Astrocyte (in vitro differentiated cells and primary cell): ENCODE results near the gene TRPC6. TPM values are rescaled to one million over a fixed set of nuclear protein-coding genes. Genes with fewer than 3 reads are reported as not detected.

ENCODE experiments used
- DNase-seq: peaks from one replicate; pipeline ENCODE4 v3.0.0-alpha.2; 2010; ENCODE audit warnings: low read depth
- FAIRE-seq: peaks from 2 replicates; lab custom pipeline; 2011; peaks lifted over from hg19 to GRCh38; lab: Jason Lieb, UNC
- H2AFZ ChIP-seq: 2 replicates; pipeline ENCODE4 v1.6.0; 2012; ENCODE audit warnings: low read depth, low read length, inconsistent platforms
- H3K27ac ChIP-seq: 2 replicates; pipeline ENCODE4 v1.5.1; 2011; ENCODE audit warnings: low read depth, low read length, inconsistent platforms
- H3K27me3 ChIP-seq: 2 replicates; pipeline ENCODE4 v1.6.0; 2011; ENCODE audit warnings: low read length, inconsistent platforms; ENCODE audit not compliant: insufficient read depth
- H3K36me3 ChIP-seq: 2 replicates; pipeline ENCODE4 v1.5.1; 2011; ENCODE audit warnings: low read length, inconsistent platforms; ENCODE audit not compliant: insufficient read depth
- H3K4me1 ChIP-seq: 2 replicates; pipeline ENCODE4 v1.5.1; 2011; ENCODE audit warnings: low read length, inconsistent platforms; ENCODE audit not compliant: insufficient read depth
- H3K4me2 ChIP-seq: 2 replicates; pipeline ENCODE4 v1.6.0; 2012; ENCODE audit warnings: low read length, inconsistent platforms
- H3K4me3 ChIP-seq: 2 replicates; pipeline ENCODE4 v1.5.1; 2011; ENCODE audit warnings: low read depth, mild to moderate bottlenecking, low read length, inconsistent platforms; ENCODE audit not compliant: insufficient read depth
- H3K79me2 ChIP-seq: 2 replicates; pipeline ENCODE4 v1.6.0; 2012; ENCODE audit warnings: mild to moderate bottlenecking, low read length, inconsistent platforms; ENCODE audit not compliant: insufficient read depth
- H3K9ac ChIP-seq: 2 replicates; pipeline ENCODE4 v1.6.0; 2012; ENCODE audit warnings: mild to moderate bottlenecking, low read length, inconsistent platforms
- H3K9me3 ChIP-seq: 2 replicates; pipeline ENCODE4 v1.5.1; 2012; ENCODE audit warnings: low read depth, mild to moderate bottlenecking, low read length, inconsistent platforms; ENCODE audit not compliant: insufficient read depth
- H4K20me1 ChIP-seq: 2 replicates; pipeline ENCODE4 v1.6.0; 2012; ENCODE audit warnings: low read length, inconsistent platforms; ENCODE audit not compliant: insufficient read depth
- H3K27ac Mint-ChIP-seq: one replicate; pipeline ENCODE4 v1.8.0; 2021; ENCODE audit warnings: mild to moderate bottlenecking, mixed read lengths; ENCODE audit not compliant: unreplicated experiment
- H3K27me3 Mint-ChIP-seq: one replicate; pipeline ENCODE4 v1.8.0; 2021; ENCODE audit warnings: low read depth, mixed read lengths; ENCODE audit not compliant: unreplicated experiment
- H3K36me3 Mint-ChIP-seq: one replicate; pipeline ENCODE4 v1.8.0; 2021; ENCODE audit warnings: low read depth, mixed read lengths; ENCODE audit not compliant: unreplicated experiment
- H3K4me1 Mint-ChIP-seq: one replicate; pipeline ENCODE4 v1.8.0; 2021; ENCODE audit warnings: low read depth, mixed read lengths; ENCODE audit not compliant: unreplicated experiment
- H3K4me3 Mint-ChIP-seq: one replicate; pipeline ENCODE4 v1.8.0; 2021; ENCODE audit warnings: mild to moderate bottlenecking, moderate library complexity, mixed read lengths; ENCODE audit not compliant: unreplicated experiment
- H3K9me3 Mint-ChIP-seq: one replicate; pipeline ENCODE4 v1.8.0; 2021; ENCODE audit warnings: mild to moderate bottlenecking, mixed read lengths; ENCODE audit not compliant: unreplicated experiment
- EZH2 ChIP-seq: IDR thresholded peaks from 2 replicates; pipeline ENCODE4 v1.6.1; 2012; ENCODE audit warnings: mild to moderate bottlenecking, low read length, inconsistent platforms; ENCODE audit not compliant: insufficient read depth
- total RNA-seq: library from RNA; stranded (reverse); gene quantifications from 2 replicates; pipeline ENCODE4 v1.2.1, GENCODE V29; 2021
- TF ChIP-seq, protein P1 (sequence below): IDR thresholded peaks from 2 replicates; pipeline ENCODE4 v1.5.1; 2011; ENCODE audit warnings: low read depth, mild to moderate bottlenecking, inconsistent platforms, low read length, moderate library complexity; ENCODE audit not compliant: insufficient read depth

TRPC6 gene
- total RNA-seq, 1 donor from 2014 or later: 0.07 TPM

DNA sequence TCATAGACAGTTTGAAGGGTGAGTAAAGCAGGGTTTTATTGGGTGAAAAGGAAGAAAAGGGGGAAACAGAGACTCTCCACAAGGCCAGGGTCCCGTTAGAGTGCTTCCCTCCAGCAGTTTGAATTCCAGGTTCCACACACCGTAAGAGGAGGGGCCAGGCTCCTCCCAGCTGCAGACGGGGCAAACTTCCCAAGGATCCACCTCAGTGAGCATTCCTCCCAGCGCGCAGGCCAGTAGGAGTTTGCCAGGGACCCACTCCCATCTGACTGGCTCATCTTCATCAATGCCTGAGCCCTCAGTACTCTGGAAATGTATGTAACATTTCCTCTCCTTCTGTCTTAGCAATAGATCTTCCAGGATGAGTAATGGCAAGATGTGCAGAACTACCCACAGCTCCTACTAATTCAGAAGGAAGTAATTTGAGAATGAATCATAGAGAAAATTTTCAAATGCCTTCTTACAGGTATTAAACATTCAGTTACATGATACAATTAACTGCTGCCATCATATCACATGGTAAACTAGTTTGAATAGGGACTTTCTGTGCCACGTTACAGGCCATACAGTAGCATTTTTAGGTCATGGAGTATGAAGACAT, 34.0 kb upstream of the TRPC6 start:
- DNase-seq (peak; percentile 11), FAIRE-seq (no peak)
- peaks cover 8% of the 10 kb centered on the region for H3K4me1 ChIP-seq
- no peaks in the 10 kb centered on the region for H4K20me1 ChIP-seq
- H3K4me3 Mint-ChIP-seq: no peak overlapping the region
- TF ChIP-seq, protein P1, sequence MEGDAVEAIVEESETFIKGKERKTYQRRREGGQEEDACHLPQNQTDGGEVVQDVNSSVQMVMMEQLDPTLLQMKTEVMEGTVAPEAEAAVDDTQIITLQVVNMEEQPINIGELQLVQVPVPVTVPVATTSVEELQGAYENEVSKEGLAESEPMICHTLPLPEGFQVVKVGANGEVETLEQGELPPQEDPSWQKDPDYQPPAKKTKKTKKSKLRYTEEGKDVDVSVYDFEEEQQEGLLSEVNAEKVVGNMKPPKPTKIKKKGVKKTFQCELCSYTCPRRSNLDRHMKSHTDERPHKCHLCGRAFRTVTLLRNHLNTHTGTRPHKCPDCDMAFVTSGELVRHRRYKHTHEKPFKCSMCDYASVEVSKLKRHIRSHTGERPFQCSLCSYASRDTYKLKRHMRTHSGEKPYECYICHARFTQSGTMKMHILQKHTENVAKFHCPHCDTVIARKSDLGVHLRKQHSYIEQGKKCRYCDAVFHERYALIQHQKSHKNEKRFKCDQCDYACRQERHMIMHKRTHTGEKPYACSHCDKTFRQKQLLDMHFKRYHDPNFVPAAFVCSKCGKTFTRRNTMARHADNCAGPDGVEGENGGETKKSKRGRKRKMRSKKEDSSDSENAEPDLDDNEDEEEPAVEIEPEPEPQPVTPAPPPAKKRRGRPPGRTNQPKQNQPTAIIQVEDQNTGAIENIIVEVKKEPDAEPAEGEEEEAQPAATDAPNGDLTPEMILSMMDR: no peak
- peak overlapping the region; percentile 20 for H3K27ac Mint-ChIP-seq
- no peaks in the 10 kb centered on the region for H3K27me3 Mint-ChIP-seq
- no peaks in the 10 kb centered on the region for H3K36me3 Mint-ChIP-seq
- peak overlapping the region; percentile 13 for H3K4me2 ChIP-seq
- no peak overlapping the region for H2AFZ ChIP-seq
- H3K9me3 Mint-ChIP-seq: no peaks in the 10 kb centered on the region
- no peak overlapping the region for H3K4me3 ChIP-seq
- no peaks in the 10 kb centered on the region for H3K27me3 ChIP-seq
- no peaks in the 10 kb centered on the region for H3K36me3 ChIP-seq
- H3K9me3 ChIP-seq: no peaks in the 10 kb centered on the region
- no peaks in the 10 kb centered on the region for H3K79me2 ChIP-seq
- H3K9ac ChIP-seq: no peak overlapping the region
- peaks cover 7% of the 10 kb centered on the region for H3K4me1 Mint-ChIP-seq
- peak overlapping the region; percentile 16 for H3K27ac ChIP-seq

DNA sequence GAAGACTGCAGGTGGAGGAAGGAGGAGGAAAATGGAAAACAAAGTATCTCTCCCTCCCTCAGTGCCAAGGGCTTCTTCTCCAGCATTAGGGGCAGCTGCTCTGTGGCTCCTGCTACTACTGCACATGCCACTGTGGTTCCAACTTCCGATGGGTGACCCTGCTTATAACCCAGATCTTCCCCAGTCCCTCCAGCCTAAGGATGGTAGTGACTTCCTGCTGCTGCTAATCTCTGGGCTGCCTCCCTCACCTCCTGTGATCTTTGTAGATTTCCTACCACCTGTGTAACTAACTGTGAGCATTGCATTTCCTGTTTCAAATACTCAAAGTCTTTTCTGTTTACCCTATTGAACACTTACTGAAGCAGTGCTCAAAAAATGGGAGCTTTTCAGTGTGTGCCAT, 28.7 kb upstream of the TRPC6 start:
- no peak for FAIRE-seq
- H3K4me2 ChIP-seq: no peak overlapping the region
- no peaks in the 10 kb centered on the region for H4K20me1 ChIP-seq
- H3K27me3 ChIP-seq: no peaks in the 10 kb centered on the region
- no peaks in the 10 kb centered on the region for H3K27me3 Mint-ChIP-seq
- no peak overlapping the region for H3K4me3 Mint-ChIP-seq
- no peak overlapping the region for H3K9ac ChIP-seq
- H3K9me3 Mint-ChIP-seq: no peaks in the 10 kb centered on the region
- H3K4me1 ChIP-seq: no peaks in the 10 kb centered on the region
- no peaks in the 10 kb centered on the region for H3K36me3 ChIP-seq
- DNase-seq: no peak
- TF ChIP-seq, protein P1: no peak
- TF ChIP-seq EZH2: no peak
- no peak overlapping the region for H3K27ac Mint-ChIP-seq
- no peak overlapping the region for H3K4me3 ChIP-seq
- no peaks in the 10 kb centered on the region for H3K36me3 Mint-ChIP-seq
- no peak overlapping the region for H2AFZ ChIP-seq
- no peaks in the 10 kb centered on the region for H3K9me3 ChIP-seq
- peaks cover 1% of the 10 kb centered on the region for H3K4me1 Mint-ChIP-seq
- H3K27ac ChIP-seq: no peak overlapping the region
- H3K79me2 ChIP-seq: no peaks in the 10 kb centered on the region

DNA sequence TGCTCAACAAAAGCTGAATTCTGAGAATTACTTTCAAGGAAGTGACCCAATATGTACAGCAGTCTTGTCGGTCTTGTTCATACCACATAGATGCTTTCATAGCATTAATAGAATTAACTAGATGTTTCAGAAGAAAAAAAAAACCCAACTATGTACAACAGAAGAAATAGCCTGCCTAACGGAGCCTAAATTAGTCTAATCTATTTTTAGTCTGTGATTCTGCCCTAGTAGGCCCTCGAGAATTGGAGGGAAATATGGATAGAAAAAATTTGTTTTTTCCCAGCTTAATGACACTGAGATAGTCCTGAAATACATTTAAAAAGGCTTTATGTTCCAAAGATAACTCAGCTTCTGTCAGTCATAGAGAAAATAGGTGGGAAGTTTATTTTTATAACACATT, 17.1 kb upstream of the TRPC6 start:
- H3K9ac ChIP-seq: no peak overlapping the region
- Mint-ChIP-seq H3K27ac (no peak overlapping the region), H3K4me1 (peaks cover 8% of the 10 kb centered on the region), H3K9me3 (no peaks in the 10 kb centered on the region), H3K4me3 (no peak overlapping the region), H3K36me3 (no peaks in the 10 kb centered on the region), H3K27me3 (no peaks in the 10 kb centered on the region)
- H3K36me3 ChIP-seq: no peaks in the 10 kb centered on the region
- H3K4me2 ChIP-seq: no peak overlapping the region
- no peak for DNase-seq
- no peak overlapping the region for H2AFZ ChIP-seq
- no peaks in the 10 kb centered on the region for H3K9me3 ChIP-seq
- H3K27me3 ChIP-seq: no peaks in the 10 kb centered on the region
- no peak for FAIRE-seq
- TF ChIP-seq, protein P1: no peak
- no peak for TF ChIP-seq EZH2
- H3K4me1 ChIP-seq: no peaks in the 10 kb centered on the region
- H3K79me2 ChIP-seq: no peaks in the 10 kb centered on the region
- H3K27ac ChIP-seq: no peak overlapping the region
- no peak overlapping the region for H3K4me3 ChIP-seq
- no peaks in the 10 kb centered on the region for H4K20me1 ChIP-seq
